ENCODE data around the gene EML2. TPM values are rescaled to one million over a fixed set of nuclear protein-coding genes. Genes with fewer than 3 reads are reported as not detected.

The EML2 gene
- total RNA-seq, 1 experiment from 2014 or later = 28.9 TPM

DNA sequence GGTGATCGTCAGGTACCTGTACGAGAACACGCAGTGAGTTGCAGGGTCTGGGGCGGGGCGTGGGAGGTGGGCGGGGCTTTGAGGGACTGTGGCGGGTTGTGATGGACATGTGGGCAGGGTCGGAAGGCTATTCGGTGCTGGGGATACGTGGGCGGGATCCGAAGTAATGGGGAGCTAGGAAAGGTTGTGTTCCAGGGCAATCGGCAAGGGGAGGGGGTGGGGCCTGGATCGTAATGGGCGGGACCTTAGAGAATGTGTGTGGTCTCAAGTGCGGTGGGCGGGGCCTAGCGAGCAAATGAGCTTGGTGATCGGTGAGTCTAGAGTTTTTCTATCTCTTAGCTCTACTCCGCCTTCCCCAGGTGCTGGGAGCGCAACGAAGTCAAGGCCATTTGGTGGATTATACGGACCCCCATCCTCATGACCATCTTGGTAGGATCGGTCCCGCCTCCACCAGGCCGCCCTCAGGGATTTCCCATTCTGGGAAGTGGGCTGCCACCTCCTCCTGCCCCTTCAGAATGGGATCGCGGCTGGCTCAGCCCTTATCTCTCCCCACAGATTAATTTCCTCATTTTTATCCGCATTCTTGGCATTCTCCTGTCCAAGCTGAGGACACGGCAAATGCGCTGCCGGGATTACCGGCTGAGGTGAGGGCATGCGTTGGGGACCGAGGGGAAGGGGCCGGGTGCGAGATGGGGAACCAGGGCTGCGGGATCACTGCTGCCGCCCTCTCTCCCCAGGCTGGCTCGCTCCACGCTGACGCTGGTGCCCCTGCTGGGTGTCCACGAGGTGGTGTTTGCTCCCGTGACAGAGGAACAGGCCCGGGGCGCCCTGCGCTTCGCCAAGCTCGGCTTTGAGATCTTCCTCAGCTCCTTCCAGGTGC lies 38.4 kb upstream of the EML2 start:
- Histone ChIP-seq H3K9me3 (ENCODE audit: low read length) (no peaks in the 10 kb centered on the region), H3K4me3 (ENCODE audit: low read length) (peak overlapping the region; percentile 68), H3K27me3 (ENCODE audit: low read length) (no peaks in the 10 kb centered on the region), H3F3A (ENCODE audit: low read length, unreplicated experiment) (no peaks in the 10 kb centered on the region), H3K9me2 (replicated peaks; ENCODE audit: low read length) (no peaks in the 10 kb centered on the region), H3K79me2 (ENCODE audit: low read length) (no peaks in the 10 kb centered on the region), H4K20me1 (ENCODE audit: low read length) (no peaks in the 10 kb centered on the region), H3K27ac (ENCODE audit: low read length) (no peak overlapping the region), H2AFZ (ENCODE audit: low read length) (peak overlapping the region; percentile 73), H3K4me2 (ENCODE audit: low read length) (peak overlapping the region; percentile 93), H3K36me3 (ENCODE audit: low read depth, low read length) (no peaks in the 10 kb centered on the region), H3K4me1 (ENCODE audit: insufficient read depth, low read length) (peaks cover 7% of the 10 kb centered on the region; the same call in 1 of the 2 replicates), H3K9ac (ENCODE audit: low read length) (no peak overlapping the region)
- intact Hi-C loops (cut with micrococcal nuclease) = no loop called here
- TF ChIP-seq EZH2phosphoT487 (IDR thresholded peaks at IDR 0.05; ENCODE audit: borderline replicate concordance, low read length) (no peak), EZH2 (IDR thresholded peaks at IDR 0.05; ENCODE audit: low read length, unreplicated experiment) (no peak)
- TF ChIP-seq, protein P1, sequence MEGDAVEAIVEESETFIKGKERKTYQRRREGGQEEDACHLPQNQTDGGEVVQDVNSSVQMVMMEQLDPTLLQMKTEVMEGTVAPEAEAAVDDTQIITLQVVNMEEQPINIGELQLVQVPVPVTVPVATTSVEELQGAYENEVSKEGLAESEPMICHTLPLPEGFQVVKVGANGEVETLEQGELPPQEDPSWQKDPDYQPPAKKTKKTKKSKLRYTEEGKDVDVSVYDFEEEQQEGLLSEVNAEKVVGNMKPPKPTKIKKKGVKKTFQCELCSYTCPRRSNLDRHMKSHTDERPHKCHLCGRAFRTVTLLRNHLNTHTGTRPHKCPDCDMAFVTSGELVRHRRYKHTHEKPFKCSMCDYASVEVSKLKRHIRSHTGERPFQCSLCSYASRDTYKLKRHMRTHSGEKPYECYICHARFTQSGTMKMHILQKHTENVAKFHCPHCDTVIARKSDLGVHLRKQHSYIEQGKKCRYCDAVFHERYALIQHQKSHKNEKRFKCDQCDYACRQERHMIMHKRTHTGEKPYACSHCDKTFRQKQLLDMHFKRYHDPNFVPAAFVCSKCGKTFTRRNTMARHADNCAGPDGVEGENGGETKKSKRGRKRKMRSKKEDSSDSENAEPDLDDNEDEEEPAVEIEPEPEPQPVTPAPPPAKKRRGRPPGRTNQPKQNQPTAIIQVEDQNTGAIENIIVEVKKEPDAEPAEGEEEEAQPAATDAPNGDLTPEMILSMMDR (conservative IDR thresholded peaks at IDR 0.05; ENCODE audit: low read depth, low read length) = no peak
- peak; percentile 92 for DNase-seq
- peak; percentile 78 for ATAC-seq
- ChIA-PET POLR2A (ENCODE audit: unreplicated experiment) (interaction anchor here (0.6 kb wide), 2 partner anchors 47 to 93 kb away, joined by 6 to 13 read pairs; no protein-coding TSS in a partner anchor), CTCF (interaction anchor here (0.7 to 1.1 kb wide), 2 partner anchors 34 to 36 kb away, joined by 4 to 12 read pairs; no protein-coding TSS in a partner anchor)
- BruUV-seq (replicated peaks) = TSS peak; percentile 38

GRCh38 chr19:45676851-45677263 lies 37.7 kb upstream of the EML2 start:
- Histone ChIP-seq H3K79me2 (ENCODE audit: low read length) (no peaks in the 10 kb centered on the region), H3K9me3 (ENCODE audit: low read length) (no peaks in the 10 kb centered on the region), H3K4me2 (ENCODE audit: low read length) (peak overlapping the region; percentile 71), H3K27me3 (ENCODE audit: low read length) (no peaks in the 10 kb centered on the region), H3K4me1 (ENCODE audit: insufficient read depth, low read length) (peaks cover 7% of the 10 kb centered on the region; the same call in 1 of the 2 replicates), H3K27ac (ENCODE audit: low read length) (no peak overlapping the region), H3K4me3 (ENCODE audit: low read length) (peak overlapping the region; percentile 68; the same call in 1 of the 2 replicates), H3F3A (ENCODE audit: low read length, unreplicated experiment) (no peaks in the 10 kb centered on the region), H3K36me3 (ENCODE audit: low read depth, low read length) (no peaks in the 10 kb centered on the region), H4K20me1 (ENCODE audit: low read length) (no peaks in the 10 kb centered on the region), H2AFZ (ENCODE audit: low read length) (peak overlapping the region; percentile 61; the same call in 1 of the 2 replicates), H3K9me2 (replicated peaks; ENCODE audit: low read length) (no peaks in the 10 kb centered on the region), H3K9ac (ENCODE audit: low read length) (no peak overlapping the region)
- intact Hi-C loops (cut with micrococcal nuclease) = no loop called here
- ATAC-seq (peak; percentile 10), DNase-seq (no peak)
- ChIA-PET CTCF (interaction anchor here (1.1 kb wide), 1 partner anchor 35 kb away, joined by 12 read pairs; no protein-coding TSS in a partner anchor), POLR2A (ENCODE audit: unreplicated experiment) (interaction anchor here (0.7 kb wide), 1 partner anchor 18 kb away, joined by 5 read pairs; no protein-coding TSS in a partner anchor)
- TF ChIP-seq EZH2 (IDR thresholded peaks at IDR 0.05; ENCODE audit: low read length, unreplicated experiment) (no peak), EZH2phosphoT487 (IDR thresholded peaks at IDR 0.05; ENCODE audit: borderline replicate concordance, low read length) (no peak)
- TF ChIP-seq, protein P1 (conservative IDR thresholded peaks at IDR 0.05; ENCODE audit: low read depth, low read length) = no peak
- BruUV-seq (replicated peaks) = no TSS peak
